GM18520 (cell line): ENCODE measurements around the gene SMAP1.
"Not testable (repeated sequence)": the region's sequence is repeated elsewhere in the genome, so short reads cannot be mapped to it uniquely, and the experiment has no call there.

Source experiments
- ATAC-seq: cut with Tn5 transposase; IDR thresholded peaks from one replicate; pipeline ENCODE4 v1.9.1; 2021; ENCODE audit not compliant: unreplicated experiment

Gene SMAP1

DNA sequence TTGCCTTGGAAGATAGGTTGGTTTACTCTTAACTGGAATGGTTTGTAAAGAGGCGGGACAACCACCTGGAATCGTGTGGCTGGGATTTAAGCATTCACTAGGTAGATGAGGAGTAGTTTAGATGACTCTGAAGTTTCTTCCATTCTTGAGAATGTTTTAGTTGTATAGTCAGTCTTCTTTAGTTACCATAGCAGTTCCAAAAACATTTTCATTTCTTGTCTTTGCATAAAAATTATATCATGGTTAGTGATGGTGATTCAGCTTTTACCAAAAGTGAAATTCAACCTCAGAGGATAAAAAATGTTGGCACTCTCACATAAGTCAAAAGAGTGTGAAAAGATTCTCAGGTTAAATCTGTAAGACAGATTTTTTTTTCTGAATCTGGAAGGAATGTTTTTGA is 70.3 kb downstream of the SMAP1 start:
- no peak for ATAC-seq

DNA sequence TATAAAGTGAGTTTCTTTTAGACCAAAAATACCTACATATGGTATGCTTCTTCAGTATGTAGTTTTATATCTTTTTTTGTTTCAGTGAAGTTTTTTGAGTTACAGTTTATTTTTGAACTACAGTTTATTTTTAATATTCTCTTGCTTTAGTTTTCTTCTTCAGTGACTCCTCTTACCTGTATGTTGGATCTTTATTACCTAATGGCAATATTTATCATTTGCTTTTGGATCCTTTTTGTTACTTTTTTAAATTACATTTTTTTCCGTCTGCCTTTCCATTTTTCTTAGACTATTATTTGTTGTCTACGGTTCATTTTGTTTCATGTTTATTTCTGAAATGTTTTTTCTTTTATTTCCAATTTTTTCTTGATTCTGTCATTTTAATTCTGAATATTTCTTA is 71.9 kb downstream of the SMAP1 start:
- ATAC-seq: no peak

DNA sequence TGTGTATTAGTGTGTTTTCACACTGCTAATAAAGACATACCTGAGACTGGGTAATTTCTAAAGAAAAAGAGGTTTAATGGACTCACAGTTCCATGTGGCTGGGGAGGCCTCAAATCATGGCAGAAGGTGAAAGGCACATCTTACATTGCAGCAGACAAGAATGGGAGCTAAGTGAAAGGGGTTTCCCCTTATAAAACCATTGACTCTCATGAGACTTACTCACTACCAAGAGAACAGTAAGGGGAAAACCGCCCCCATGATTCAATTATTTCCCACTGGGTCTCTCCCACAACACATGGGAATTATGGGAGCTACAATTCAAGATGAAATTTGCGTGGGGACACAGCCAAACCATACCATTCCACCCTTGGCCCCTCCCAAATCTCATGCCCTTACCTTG is 73.1 kb downstream of the SMAP1 start:
- not testable (repeated sequence) for ATAC-seq

DNA sequence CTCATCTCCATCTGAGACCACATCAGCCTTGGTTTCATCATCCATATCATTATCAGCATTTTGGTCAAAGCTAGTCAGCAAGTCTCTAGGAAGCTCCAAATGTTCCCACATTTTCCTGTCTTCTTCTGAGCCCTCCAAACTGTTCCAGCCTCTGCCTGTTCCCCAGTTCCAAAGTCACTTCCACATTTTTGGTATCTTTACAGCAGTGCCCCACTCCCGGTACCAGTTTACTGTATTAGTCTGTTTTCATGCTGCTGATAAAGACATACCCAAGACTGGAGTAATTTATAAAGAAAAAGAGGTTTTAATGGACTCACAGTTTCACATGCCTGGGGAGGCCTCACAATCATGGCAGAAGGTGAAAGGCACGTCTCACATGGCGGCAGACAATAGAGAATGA is 74.8 kb downstream of the SMAP1 start:
- not testable (repeated sequence) for ATAC-seq

DNA sequence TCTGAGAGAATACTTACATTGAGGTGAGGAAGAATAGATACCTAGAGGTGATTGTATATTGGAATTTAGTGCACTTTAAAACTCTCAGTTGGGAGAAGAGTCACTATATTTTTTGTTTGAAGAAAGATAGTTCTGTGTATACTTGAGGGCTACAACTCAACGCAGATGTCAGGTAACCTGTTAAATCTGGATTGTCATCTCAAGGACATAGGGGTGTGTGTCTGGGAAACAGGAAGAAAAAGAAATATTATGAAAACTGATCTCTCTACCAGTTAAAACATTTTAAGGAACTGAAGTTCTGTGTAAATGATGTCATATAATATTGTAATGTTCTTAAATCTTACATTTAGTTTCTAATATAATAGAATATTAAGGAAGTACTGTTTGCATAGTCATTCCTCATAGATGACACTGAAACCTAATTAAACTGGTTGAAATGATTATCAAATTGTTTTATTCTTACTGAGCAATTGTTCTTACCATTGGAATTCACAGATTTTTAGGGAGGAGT is 86.2 kb downstream of the SMAP1 start:
- no peak for ATAC-seq

DNA sequence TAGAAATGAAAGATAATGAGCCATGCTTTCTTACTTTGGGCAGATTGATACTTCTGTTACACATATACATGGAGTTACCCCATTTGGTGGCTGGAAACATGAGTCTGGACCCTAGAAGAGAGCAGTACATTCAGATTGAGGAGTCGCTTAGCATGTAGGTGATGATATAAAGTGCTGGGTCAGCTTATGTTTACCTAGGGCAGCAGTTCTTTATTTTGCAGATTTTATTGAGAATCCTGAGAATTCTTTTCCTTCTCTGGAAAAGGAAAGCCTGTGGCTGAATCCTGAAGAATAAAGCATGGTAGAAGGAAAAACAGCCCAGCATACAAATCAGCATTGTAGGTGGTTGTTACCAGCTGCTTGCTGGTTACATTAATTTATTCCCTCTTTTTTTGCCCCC is 91.2 kb downstream of the SMAP1 start:
- ATAC-seq: no peak

DNA sequence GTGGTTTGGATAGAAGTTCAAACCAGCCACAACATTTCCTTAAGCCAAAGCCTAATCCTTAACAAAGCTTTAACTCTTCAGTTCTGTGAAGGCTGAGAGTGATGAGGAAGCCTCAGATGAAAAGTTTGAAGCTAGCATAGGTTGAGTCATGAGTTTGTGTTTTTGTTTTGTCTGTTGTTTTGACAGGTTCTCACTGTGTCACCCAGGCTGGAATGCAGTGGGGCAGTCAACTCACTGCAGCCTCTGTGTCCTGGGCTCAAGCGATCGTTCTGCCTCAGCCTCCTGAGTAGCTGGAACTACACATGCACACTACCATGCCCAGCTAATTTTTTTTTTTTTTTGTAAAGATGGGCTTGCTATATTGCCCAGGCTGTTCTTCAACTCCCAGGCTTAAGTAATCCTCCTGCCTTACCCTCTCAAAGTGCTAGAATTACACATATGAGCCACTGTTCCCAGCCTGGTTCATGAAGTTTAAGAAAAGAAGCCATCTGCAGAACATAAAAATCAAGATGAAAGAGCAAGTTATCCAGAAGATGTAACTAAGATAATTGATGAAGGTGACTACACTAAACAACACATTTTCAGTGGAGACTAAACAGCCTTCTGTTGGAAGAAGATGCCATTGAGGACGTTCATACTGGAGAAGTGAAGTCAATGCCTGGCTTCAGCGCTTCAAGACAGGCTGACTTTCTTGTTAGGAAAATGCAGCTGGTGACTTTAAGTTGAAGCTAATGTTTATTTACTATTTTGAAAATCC is 96.2 kb downstream of the SMAP1 start:
- no peak for ATAC-seq

DNA sequence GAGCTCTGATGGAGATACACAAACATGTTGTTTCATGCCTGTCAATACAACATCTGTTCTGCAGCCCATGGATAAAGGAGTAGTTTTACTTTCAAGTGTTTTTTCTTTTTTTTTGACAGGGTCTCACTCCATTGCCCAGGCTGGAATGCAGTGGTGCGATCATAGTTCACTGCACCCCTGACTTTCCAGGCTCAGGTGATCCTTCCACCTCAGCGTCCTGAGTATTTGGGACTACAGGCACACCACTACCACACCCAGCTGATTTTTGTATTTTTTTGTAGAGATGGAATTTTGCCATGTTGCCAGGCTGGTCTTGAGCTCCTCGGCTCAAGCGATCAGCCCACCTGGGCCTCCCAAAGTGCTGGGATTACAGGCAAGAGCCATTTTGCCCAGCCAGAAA is 97.0 kb downstream of the SMAP1 start:
- ATAC-seq: no peak

DNA sequence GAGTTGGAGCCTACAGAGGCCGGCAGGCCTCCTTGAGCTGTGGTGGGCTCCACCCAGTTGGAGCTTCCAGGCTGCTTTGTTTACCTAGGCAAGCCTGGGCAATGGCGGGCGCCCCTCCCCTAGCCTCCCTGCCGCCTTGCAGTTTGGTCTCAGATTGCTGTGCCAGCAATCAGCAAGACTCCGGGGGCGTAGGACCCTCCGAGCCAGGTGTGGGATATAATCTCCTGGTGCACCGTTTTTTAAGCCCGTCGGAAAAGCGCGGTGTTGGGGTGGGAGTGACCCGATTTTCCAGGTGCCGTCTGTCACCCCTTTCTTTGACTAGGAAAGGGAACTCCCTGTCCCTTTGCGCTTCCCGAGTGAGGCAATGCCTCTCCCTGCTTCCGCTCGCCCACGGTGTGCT is 103.7 kb downstream of the SMAP1 start:
- not testable (repeated sequence) for ATAC-seq

DNA sequence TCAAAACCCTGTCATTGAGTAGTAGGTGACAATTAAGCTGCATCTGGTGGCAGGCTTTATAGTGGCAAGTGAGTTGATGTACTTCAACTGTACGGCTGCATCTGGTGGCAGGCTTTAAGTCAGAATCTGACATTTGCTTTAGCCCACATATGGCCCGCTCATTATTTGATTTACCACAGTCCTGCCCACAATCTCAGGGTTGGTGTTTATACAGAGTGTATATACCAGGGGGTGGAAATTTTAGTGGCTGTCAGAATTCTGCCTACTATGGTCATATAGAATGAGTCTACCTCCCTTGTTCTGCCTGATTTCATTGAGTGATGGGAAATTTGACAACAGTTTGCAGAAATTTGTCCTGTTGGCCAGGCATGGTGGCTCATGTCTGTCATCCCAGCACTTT is 112.3 kb downstream of the SMAP1 start:
- ATAC-seq: no peak

DNA sequence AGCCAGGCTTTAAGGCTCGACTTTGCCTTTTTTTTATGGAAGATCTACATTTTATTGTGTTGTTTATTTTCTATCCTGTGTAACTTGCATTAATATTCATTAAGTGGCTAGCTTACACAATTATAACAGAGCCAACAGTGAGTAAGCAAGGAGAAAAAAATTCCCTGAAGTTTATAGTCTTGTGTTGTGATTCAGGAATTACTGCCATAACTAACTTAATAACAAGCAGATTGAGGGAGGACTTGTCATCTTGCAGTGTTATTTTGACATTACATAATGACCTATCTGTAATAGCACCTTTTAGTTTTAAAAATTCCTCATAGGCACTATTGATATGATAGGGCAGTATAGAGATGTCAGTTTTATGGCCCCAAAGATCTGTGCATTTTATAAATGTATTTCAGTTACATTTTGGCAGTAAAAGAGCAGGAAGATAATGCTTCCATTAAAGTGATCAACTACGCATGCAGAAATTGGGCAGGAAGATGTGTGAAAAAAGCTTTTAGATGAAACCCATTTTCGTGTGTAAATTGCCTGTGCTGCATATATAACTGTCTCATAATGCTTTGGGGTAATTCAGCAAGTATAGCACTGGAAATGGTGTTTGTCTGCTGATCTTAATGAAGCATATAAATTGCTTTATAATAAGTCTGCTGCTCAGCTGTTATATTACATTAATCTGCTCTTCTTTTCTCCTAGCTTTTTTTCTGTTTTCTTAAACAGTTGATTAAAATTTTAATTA is 123.0 kb downstream of the SMAP1 start:
- no peak for ATAC-seq

DNA sequence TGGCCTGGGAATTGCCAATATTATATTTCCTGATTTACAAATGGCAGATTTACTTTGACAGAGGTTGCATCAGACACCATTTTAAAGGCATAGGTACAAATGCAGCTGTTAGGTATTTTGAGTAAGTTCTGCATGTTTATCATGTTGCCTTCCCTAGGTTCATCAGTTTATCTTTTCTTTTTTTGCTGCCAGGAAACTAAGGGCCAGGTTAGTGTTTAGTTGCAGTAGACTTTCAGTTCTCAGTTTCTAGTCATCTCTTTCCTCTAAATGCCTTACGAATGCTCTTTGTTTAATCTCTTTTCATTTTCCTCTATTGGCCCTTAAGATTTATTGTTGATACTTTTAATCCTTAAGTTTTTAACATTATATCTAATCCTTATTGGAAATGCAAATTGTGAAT is 129.9 kb downstream of the SMAP1 start:
- ATAC-seq: peak; percentile 63

DNA sequence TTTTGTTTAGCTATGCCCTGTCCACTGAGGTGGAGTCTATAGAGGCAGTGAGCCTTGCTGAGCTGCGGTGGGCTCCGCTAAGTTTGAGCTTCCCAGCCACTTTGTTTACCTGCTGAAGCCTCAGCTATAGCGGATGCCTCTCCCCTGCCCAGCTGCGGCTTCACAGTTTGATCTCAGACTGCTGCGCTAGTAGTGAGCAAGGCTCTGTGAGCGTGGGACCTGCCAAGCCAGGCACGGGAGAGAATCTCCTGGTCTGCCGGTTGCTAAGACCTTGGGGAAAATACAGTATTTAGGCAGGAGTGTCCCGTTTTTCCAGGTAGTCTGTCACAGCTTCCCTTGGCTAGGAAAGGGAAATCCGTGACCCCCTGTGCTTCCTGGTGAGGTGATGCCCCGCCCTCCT is 138.4 kb downstream of the SMAP1 start:
- ATAC-seq: no peak

DNA sequence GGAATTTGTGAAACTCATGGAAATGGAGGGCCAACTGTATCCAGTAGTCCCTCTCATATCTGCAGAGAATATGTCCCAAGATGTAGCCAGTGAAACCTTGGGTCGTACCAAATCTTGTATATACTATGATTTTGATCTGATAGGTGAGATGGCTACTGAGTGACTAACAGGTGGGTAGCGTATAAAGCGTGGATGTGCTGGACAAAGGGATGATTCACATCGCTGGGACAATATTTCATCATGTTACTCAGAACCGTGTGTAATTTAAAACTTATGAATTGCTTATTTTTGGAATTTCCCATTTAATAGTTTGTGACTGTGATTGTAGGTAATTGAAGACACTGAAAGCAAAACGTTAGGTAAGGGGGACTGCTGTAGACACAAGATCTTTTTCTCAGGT is 144.1 kb downstream of the SMAP1 start:
- no peak for ATAC-seq

DNA sequence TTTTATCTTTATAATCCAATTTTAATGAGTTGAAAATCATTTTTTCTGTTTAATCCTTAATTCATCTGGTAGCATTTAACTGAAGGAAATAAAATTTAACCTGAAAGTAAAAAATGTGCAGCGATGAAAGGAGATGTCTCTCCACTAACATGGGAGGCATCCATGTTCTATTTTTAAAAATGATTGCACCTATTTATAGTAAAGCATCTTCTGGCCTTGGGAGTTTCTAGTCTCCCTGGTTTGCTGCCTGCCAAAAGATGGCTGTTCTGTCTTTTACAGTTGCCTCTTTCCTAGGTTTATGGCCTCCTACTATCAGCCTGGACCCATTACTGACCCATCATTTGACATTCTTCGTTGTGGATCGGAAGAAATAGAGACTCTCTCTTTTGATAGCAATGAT is 146.2 kb downstream of the SMAP1 start:
- no peak for ATAC-seq

DNA sequence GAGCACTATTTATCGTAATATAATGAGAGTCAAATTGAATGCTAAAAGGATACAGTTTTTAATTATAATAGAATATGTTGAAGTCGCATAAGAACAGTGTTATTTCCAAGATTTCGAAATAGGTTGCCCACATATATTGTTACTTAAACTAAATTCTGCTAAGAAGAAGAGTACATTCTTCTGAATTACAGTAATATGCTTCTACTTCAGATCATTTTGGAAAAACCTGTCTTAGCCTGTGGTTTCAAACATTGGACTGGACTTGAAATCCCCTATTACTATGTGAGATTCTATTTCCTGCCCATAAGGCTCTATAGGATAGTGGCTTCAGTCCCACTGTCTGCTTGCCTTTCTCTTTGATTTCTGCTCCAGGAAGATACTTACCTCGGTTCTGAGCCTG is 152.0 kb downstream of the SMAP1 start:
- no peak for ATAC-seq

DNA sequence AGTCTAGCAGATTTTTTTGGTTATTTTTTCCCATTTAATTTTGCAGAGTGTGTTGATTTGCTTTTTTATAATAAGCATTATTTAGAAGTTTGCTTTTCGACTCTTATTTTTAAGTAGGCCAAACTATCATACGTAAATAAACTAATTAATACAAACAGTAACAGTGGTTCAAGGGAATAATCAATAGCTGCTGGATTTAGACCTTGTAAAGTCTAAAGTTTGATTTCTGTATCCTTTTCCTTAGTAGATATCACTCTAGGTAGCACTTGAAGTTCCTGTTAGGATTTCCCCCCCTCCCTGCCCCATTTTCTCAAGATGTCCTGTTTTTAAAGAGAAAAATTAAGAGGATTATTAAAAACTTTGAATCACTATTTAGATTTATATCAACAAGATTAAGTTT is 153.1 kb downstream of the SMAP1 start:
- no peak for ATAC-seq

DNA sequence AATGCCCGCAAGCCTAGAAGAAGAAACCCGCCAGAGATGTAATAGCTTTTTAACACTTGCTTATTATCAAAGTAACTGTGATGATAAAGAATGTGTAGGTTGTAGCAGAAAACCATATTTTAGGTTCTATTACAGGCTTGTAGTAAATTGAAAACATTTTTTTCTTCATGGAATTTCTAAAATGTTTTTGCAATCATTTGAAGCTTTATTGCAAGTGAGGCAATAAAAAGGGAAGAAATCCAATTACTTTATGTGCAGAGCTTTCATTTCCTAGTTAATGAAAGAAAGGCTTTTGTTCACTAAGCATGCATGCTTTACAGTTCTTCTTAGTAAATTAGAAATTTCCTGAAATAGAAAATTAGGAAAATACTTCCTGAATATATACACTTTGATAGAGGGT is 154.1 kb downstream of the SMAP1 start:
- ATAC-seq: no peak

DNA sequence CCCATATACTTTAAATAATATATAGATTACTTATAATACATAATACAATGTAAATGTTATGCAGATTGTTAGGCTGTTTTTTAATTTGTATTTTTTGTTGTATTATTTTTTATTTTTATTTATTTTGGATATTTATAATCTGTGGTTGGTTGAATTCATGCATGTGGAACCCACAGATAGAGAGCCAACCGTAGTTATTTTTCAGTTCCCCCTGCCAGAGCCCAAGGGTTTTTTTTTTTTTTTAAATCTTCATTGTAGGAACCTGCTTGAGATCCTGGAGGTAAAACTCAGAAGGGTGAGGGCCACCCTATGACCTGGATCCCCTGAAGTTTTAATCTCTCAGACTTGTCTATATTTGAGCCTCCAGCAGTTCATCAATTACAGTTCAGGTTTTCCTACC is 156.0 kb downstream of the SMAP1 start:
- no peak for ATAC-seq

DNA sequence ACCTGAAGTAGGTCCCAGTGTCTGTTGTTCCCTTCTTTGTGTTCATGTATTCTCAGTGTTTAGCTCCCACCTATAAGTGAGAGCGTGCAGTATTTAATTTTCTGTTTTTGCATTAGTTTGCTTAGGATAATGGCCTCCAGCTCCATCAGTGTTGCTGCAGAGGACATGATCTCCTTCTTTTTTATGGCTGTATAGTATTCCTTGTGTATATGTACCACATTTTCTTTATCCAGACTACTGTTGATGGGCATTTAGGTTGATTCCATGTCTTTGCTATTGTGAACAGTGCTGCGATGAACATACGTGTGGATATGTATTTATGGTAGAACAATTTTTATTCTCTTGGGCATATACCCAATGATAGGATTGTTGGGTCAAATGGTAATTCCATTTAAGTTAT is 163.7 kb downstream of the SMAP1 start:
- no peak for ATAC-seq

DNA sequence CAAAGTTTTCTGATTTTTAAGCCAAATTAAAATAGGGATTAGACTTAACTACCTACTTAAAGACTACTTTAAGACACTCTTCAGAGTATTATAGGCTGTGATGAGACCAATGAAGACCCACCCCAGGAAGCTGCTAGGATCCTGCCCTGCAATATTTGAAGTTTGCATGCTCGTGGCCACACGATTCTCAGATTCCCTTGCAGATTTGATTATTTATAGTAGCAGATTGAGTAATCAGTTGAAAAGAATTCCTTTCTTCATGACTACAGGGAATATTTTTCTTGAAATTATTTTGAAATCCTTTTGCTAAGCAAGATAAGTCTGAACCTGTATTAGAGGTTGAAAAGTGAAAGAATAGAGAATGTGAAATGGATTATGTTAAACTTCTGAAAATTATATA is 166.8 kb downstream of the SMAP1 start:
- ATAC-seq: no peak

DNA sequence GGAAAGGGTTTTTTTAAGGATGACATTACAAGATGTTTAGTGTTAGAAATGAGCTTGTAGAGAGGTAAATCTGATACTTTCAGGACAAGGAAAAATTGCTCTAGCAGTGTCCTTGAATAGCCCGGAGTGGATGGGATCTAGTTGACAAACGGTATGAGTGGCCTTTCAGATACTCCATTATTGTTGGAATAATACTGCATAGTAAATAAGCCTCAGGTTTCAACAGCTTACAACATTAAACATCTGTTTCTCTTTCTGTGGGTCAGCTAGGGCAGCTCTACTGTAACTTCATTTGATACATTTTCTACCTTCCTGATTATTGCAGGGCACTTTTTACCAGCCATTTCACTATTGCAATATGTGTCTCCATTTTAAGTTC is 171.2 kb downstream of the SMAP1 start:
- no peak for ATAC-seq
